ENCODE data around the gene RFX2. TPM values are rescaled to one million over a fixed set of nuclear protein-coding genes. Genes with fewer than 3 reads are reported as not detected.

The RFX2 gene
- total RNA-seq, 1 donor from 2014 or later: 18.0 TPM

DNA sequence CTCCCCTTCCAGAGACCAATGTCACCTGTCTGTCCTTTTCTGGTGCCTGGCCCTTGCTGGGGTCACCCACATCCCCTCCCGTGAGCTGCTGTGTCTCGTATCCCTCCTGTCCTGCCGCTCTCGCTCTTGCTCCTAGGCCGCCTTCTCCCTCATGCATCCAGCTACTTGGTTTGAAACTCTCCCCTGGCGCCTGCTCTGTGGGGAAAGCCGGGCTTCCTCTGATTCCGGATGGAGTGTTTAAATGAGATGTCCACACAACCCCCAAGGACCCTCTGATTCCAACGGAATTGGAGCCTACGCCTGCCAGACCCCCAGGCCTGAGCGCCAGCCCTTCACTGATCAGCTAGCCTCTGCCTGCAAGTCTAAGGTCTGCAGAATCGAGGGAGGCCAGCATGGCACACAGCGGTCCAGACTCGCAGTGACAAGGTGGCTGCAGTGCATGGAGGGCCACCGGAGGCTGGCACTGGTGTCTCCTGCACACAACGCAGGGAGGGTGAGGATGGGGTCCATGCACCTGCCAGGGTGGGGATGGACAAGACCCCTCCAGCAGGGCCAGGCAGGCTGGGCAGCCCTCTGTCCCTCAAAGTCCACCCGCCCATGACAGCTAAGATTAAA lies 47.2 kb downstream of the RFX2 start:
- H3K27me3 Mint-ChIP-seq: peaks cover 4% of the 10 kb centered on the region
- H3K4me1 Mint-ChIP-seq (ENCODE audit: unreplicated experiment): peaks cover 45% of the 10 kb centered on the region
- DNase-seq (ENCODE audit: extremely low spot score, unreplicated experiment): no peak
- no peak overlapping the region for H3K4me3 Mint-ChIP-seq
- no peaks in the 10 kb centered on the region for H3K36me3 Mint-ChIP-seq
- TF ChIP-seq CTCF (conservative IDR thresholded peaks at IDR 0.05): no peak
- H3K27ac Mint-ChIP-seq: no peak overlapping the region
- no peaks in the 10 kb centered on the region for H3K9me3 Mint-ChIP-seq

DNA sequence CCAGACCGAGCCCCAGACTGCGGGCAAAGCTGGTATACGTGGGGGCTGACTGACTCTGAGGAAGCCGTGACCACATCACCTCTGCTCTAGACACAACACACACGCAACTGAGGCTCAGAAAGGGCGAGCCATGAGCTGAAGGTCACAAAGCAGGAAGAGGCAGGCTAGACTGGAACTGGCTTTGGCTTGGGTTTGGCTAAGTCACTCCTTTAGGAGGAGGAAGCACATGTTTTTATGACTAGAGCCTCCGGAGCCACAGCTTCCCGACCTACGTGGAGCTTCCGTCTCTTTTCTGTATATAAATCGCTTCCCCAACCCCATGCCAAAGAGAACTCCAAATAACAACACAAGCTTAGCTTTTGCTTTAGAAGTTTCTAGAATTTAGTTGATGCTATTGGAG lies 48.0 kb downstream of the RFX2 start:
- Mint-ChIP-seq H3K4me3 (no peak overlapping the region), H3K27ac (peak overlapping the region; percentile 50), H3K9me3 (no peaks in the 10 kb centered on the region), H3K27me3 (peaks cover 4% of the 10 kb centered on the region), H3K4me1 (ENCODE audit: unreplicated experiment) (peaks cover 47% of the 10 kb centered on the region), H3K36me3 (no peaks in the 10 kb centered on the region)
- no peak for DNase-seq (ENCODE audit: extremely low spot score, unreplicated experiment)
- TF ChIP-seq CTCF (conservative IDR thresholded peaks at IDR 0.05): no peak

GRCh38 chr19:6061376-6062130 lies 48.7 kb downstream of the RFX2 start:
- Mint-ChIP-seq H3K36me3 (no peaks in the 10 kb centered on the region), H3K9me3 (no peaks in the 10 kb centered on the region), H3K27me3 (no peaks in the 10 kb centered on the region), H3K4me3 (no peak overlapping the region), H3K4me1 (ENCODE audit: unreplicated experiment) (peaks cover 47% of the 10 kb centered on the region), H3K27ac (peak overlapping the region; percentile 40)
- no peak for TF ChIP-seq CTCF (conservative IDR thresholded peaks at IDR 0.05)
- DNase-seq (ENCODE audit: extremely low spot score, unreplicated experiment): peak; percentile 20

DNA sequence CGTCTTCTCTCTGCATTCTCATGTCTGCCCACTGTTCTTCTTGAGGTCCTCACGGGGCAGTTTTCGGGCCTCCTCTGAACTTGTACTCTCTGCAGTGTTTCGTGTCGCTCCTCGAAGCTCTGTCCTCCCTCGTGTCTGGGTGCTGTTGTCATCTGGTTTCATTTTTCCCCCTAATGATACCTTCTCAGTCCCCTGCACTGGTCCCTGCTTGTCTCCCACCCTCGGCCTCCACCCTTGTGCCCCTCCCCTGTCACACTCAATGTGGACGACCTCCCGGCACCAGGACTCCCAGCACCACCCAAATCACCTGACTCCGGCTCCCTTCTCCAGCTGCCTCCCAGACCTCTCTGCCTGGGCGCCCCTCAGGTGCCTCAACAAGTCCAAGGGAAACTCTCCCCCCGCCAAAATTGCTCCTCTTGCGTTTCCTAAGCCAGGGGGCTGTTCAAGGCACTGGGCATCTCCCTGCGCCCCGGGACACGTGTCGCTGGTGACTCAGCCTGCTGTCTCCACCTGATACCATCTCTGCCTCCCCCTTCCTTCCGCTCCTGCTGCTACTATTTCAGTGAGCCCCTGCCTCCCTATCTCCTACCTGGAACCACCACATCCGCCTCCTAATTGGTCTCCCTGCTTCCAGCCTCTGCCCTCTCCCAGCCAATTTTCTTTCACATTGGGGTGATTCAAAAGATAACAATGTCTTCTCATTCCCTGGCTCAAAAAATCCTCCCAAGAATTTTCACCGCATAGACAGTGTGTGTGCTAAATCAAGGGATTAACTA lies 49.5 kb downstream of the RFX2 start:
- peak; percentile 66 for DNase-seq (ENCODE audit: extremely low spot score, unreplicated experiment)
- Mint-ChIP-seq H3K4me1 (ENCODE audit: unreplicated experiment) (peaks cover 40% of the 10 kb centered on the region), H3K4me3 (no peak overlapping the region), H3K9me3 (no peaks in the 10 kb centered on the region), H3K36me3 (no peaks in the 10 kb centered on the region), H3K27me3 (no peaks in the 10 kb centered on the region), H3K27ac (peak overlapping the region; percentile 40)
- TF ChIP-seq CTCF (conservative IDR thresholded peaks at IDR 0.05): no peak

DNA sequence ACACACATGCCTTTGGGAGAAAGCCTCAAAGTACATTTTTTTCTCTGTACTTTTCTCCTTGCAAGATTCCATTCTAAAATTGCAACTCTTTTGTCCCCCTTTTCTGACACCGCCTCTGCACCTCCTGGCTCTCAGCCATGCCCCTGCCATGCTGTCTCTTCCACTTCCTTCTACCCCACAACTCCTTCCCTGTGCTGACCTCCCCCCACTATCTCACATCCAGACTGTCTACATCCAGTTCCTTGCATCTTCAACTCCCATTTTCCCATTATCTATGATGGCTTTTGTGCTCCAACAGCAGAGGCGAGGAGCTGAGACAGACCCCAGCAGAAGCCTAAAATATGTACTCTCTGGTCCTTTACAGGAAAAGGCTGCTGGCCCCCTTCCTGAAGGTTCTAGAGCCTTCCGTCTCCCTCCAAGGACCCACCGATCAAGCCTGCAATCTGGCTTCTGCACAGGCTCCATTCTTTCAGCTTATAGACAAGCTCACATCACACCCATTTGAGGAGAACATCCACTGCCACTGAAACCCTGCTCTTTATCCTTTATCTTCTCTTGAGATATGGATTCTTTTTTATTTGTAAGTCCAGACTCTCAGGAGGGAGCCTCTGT lies 50.2 kb downstream of the RFX2 start:
- H3K4me1 Mint-ChIP-seq (ENCODE audit: unreplicated experiment): peaks cover 36% of the 10 kb centered on the region
- H3K27ac Mint-ChIP-seq: peak overlapping the region; percentile 40
- H3K36me3 Mint-ChIP-seq: peaks cover 3% of the 10 kb centered on the region
- H3K27me3 Mint-ChIP-seq: no peaks in the 10 kb centered on the region
- H3K9me3 Mint-ChIP-seq: no peaks in the 10 kb centered on the region
- DNase-seq (ENCODE audit: extremely low spot score, unreplicated experiment): peak; percentile 16
- H3K4me3 Mint-ChIP-seq: peak overlapping the region; percentile 16
- TF ChIP-seq CTCF (conservative IDR thresholded peaks at IDR 0.05): no peak
